Hindlimb muscle (tissue), 1 donor: ENCODE measurements around the gene AP3S1. TPM values are rescaled to one million over a fixed set of nuclear protein-coding genes. Genes with fewer than 3 reads are reported as not detected.
A peak's percentile ranks its signal among the peaks of the same experiment; 100 is the strongest.
"Not testable (repeated sequence)": the region's sequence is repeated elsewhere in the genome, so short reads cannot be mapped to it uniquely, and the experiment has no call there.

Source experiments
- DNase-seq: peaks from one replicate; pipeline ENCODE4 v3.0.0-alpha.2; 2013
- polyA plus RNA-seq: library from polyadenylated mRNA; unstranded; fragments of 120-200 nt; gene quantifications from one replicate; pipeline ENCODE4 v1.2.1, GENCODE V29; 2013; ENCODE audit not compliant: insufficient read length

AP3S1 gene
- 87.2 TPM for polyA plus RNA-seq

DNA sequence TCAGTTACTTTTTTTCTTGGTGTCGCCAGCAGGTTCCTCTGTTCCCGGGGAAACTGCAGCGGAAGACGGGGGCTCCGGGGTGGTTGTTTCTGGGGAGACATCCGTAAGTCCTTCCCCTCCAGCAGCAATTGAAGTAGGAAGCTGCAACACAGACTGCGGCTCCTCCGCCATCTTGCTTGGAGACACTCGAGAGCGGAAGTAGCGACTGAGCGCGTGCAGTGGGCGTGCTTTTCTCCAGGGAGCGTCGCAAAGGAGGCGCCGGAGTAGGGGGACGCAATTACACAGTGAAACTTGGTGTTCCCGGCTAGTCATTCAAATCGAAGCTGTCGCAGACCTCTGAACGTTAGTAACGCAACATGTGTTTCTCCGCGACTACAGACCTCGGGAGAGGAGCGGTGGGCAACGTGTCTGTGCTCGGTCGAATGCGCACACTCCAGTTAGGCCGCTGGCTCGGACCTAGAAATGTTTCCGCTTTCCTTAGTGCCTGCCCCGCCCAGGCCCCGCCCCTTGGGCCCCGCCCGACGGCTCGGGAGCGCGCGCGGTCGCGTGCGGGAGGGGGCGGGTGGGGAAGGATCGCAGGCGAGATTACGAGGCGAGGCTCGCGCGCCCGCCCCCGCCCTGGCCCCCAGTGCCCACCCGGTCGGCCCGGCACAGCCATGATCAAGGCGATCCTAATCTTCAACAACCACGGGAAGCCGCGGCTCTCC is at the start of gene AP3S1, which contains the start of gene ATG12:
Gene AP3S1 (plus strand): TSS at position 554 of the 707 bp plus-strand sequence. CDS start 103 bp downstream, at position 657.
Gene ATG12 (minus strand): TSS at position 184 of the 707 bp plus-strand sequence. CDS start 13 bp downstream, at position 171.
- peak; percentile 95 for DNase-seq

GRCh38 chr5:115795700-115796099 is 46.0 kb upstream of the AP3S1 start:
- DNase-seq = no peak

- DNase-seq = no peak
Observed at GRCh38 chr5:115796656-115797055, 45.1 kb upstream of the AP3S1 start.

DNA sequence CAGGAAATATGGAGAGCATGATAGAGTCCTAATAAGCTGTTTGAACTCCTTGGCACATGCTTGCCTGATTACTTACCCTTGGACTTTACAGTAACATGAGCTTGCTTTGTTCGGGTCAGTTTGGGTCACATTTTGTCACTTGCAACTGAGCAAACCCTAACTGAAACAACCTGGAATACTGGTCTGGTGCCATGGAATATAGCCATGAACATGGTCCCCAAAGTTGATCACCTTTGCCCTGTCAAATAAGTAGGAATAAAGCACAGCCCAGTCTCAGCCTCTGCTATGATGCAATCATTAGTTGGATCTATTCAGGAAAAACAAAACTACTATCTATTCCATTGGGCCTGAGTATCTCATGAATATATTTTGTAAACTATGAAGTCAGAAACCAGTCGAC is 43.5 kb upstream of the AP3S1 start:
- DNase-seq = no peak

DNA sequence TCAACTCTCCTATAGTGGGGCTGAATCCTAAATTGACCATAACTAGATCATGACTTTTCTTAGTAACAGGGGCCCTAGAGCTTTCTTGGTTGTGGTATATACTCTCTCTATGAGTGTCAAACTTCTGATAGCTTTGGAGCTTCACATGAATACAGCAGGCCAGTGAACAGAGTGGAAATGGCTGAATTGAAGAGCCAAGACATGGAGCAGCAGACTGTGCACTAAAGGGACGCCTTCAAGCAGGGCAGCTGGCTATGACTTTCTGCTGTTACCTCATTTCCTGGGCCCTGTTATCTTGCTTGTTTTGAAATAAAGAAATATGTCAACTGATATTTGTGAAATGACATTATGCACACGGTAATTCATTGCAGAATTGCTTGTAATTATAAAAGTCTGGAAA is 41.6 kb upstream of the AP3S1 start:
- no peak for DNase-seq

GRCh38 chr5:115801152-115801551 is 40.6 kb upstream of the AP3S1 start:
- DNase-seq = no peak

DNA sequence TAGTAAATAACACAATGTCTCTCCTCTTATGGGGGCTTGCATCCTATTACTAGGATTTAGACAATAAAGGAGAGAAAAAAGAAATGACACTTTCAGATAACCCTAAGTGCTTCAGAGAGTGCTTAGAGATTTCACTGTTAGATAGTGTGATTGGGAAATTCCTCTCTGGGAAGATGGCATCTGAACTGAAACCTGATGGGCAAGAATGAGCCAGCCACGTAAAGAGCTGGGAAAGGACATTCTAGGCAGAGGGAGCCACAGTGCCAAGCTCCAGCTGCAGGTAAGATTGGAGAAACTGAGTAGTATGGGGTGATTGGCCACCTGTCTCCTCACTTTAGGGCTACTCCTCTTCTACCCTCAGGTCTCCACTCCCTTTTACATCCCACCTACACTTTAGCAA is 39.8 kb upstream of the AP3S1 start:
- no peak for DNase-seq

DNA sequence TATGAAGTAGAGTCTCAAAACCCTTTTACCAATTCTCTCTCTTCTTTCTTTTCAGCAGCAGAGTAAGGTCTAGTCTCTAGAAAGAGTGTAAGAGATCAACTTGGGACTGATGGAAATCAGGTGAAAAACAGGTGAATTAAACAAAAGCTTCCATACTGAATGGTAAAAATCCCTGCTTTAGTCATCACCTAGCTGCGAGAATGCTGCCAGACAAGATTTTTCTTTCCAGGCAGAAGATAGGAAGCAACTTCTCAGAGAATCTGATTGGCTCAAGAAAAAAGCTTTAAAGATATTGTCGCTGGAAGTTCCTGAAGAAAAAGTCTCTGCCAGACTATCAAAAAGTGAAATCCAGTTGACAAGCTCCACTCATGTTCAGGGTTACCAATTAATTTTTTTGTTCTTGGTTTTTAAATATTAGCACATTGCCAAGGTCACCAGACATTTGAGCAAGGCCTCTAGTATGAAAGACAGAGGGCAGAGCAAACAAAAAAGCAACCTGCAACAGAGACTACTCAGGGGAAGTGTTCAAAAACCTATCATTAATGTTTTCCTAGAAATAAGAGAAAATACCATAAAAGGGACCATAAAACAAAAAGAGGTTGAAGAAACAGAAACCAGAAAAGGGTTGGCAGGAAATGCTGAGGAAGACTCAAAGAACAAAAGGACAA is 34.6 kb upstream of the AP3S1 start:
- DNase-seq = no peak

DNA sequence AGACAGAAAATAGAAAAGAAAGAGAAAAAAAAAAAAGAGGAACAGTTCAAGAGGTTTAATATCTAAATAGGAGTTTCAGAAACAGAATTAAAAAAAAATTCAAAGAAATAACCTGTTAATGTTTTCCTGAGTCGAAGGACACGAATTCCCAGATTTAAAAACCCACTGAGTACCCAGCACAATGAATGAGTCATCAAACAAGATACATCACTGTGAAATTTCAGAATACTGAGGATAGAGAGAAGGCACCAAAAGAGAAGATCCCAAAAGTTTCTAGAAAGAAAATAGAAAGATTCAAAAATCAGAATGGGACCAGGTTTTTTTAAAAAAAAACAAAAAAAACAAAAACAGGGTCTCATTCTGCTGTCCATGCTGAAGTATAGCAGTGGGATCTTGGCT is 34.1 kb upstream of the AP3S1 start:
- DNase-seq = no peak

DNA sequence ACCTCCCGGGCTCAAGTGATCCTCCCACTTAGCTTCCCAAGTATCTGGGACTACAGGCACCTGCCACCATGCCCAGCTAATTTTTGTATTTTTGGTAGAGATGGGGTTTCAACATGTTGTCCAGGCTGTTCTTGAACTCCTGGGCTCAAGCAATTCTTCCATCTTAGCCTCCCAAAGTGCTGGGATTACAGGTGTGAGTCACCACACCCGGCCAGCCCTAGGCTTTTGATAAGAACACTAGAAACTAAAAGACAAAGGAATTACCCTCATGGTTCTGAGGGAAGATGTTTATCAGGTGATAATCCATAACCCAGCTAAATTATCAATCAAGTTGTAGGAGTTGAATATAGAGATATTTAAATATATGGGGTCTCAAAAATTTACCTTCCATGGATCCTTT is 33.7 kb upstream of the AP3S1 start:
- DNase-seq = not testable (repeated sequence)

- no peak for DNase-seq
Observed at GRCh38 chr5:115809946-115810345, 31.8 kb upstream of the AP3S1 start.

- DNase-seq = no peak
Observed at GRCh38 chr5:115810761-115811160, 31.0 kb upstream of the AP3S1 start.

GRCh38 chr5:115811406-115811805 is 30.3 kb upstream of the AP3S1 start:
- no peak for DNase-seq

DNA sequence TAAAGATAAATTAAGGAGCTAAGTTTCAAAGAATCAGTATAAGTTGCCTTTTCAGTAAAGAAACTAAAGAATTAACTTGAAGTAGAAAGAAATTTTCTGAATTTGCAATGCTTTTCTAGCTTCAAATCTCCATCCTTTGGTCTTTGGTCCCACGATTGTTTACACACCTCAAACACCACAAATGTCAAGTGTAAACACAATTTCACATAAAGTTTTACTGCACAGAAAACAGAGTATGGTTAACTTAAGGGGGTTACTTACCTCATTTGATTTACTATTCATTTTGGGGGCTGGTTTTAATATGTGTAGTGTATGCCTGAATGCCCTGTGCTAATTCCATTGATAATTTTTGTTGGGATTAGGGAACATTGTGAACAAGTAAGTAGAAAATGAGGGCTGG is 29.4 kb upstream of the AP3S1 start:
- no peak for DNase-seq

DNA sequence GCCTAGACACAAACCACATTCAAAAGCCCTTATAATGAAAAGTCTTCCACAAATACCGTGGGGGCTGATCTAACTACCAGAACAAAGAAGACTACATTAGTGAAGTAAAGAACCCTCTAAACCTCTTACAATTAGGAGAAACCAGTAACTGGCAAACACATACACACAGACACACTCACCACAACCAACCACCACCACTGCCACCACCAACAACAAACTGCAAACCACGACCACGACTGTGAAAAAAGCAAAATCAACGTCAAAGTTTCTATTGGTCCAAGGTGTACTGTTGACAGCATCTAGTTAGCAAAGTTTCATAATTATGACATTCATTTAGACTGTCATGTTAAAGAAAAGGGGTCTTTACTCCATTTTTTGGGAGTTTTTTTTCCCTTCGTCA is 28.0 kb upstream of the AP3S1 start:
- no peak for DNase-seq

GRCh38 chr5:115815006-115815692 is 26.6 kb upstream of the AP3S1 start:
- DNase-seq = no peak

DNA sequence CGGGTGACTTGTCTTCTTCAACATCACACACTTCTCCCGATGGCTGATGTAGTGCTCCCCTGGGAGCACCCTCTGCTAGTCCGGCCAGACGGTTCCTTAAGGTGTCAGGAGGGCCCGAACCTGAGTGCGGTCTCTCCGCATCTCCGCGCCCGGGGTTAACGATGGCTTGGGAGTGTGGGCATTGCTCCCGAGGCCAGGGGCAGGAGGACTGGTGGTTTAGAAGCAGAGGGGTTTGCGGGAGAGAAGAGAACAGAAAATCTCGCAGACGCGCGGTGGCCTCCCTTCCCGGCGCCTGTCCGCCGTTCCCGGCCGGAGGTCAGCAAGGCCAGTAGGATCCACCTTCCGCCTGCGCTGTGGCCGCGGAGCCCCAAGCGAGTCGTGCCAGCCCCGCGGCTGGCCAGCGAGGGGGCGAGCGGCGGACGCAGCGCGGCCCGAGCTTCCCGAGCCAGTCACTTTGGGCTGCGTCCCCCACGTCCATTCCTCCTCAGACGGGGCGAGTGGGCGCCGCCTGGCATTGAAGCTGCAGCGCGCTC is 26.0 kb upstream of the AP3S1 start:
- DNase-seq = peak; percentile 41

- DNase-seq = peak; percentile 88
Observed at GRCh38 chr5:115816226-115817081, 25.3 kb upstream of the AP3S1 start, which contains the start of gene CDO1. Gene CDO1, minus strand, starts transcription at chr5:115816659. Its CDS starts 262 bp downstream, at chr5:115816397.

- DNase-seq = no peak
Observed at GRCh38 chr5:115817386-115817785, 24.3 kb upstream of the AP3S1 start.

GRCh38 chr5:115818821-115819220 is 22.9 kb upstream of the AP3S1 start:
- no peak for DNase-seq

GRCh38 chr5:115820846-115821245 is 20.9 kb upstream of the AP3S1 start:
- no peak for DNase-seq

GRCh38 chr5:115824983-115825382 is 16.8 kb upstream of the AP3S1 start:
- not testable (repeated sequence) for DNase-seq
